GM23338 (cell line): ENCODE results near the gene PEDS1. TPM values are rescaled to one million over a fixed set of nuclear protein-coding genes. Genes with fewer than 3 reads are reported as not detected.

Source experiments
- ATAC-seq: fragments of 200-7000 bp; cut with Tn5 transposase; 3 replicates; pipeline ENCODE4 v1.9.1; 2020
- DNase-seq: peaks from one replicate; pipeline ENCODE4 v3.0.0-alpha.2; 2015; ENCODE audit warnings: low spot score
- H2AFZ ChIP-seq: fragments of 200-600 bp; sonication (generic); 2 replicates; pipeline ENCODE4 v1.8.0; 2016; ENCODE audit warnings: antibody characterized with exemption, mild to moderate bottlenecking, moderate library complexity
- H3F3A ChIP-seq: fragments of 200-600 bp; sonication (generic); replicated peaks from 2 replicates; pipeline ENCODE4 v1.8.0; 2017; ENCODE audit warnings: antibody characterized with exemption, mixed run types, low read depth
- H3K27ac ChIP-seq: fragments of 200-600 bp; sonication (generic); 2 replicates; pipeline ENCODE4 v1.6.1; 2016; ENCODE audit warnings: low read depth
- H3K27me3 ChIP-seq: fragments of 200-600 bp; sonication (generic); 2 replicates; pipeline ENCODE4 v1.8.0; 2016; ENCODE audit warnings: mild to moderate bottlenecking, mixed run types, moderate library complexity; ENCODE audit not compliant: insufficient read depth
- H3K36me3 ChIP-seq: fragments of 200-600 bp; sonication (generic); 2 replicates; pipeline ENCODE4 v1.8.0; 2016; ENCODE audit warnings: mild to moderate bottlenecking; ENCODE audit not compliant: insufficient read depth
- H3K4me1 ChIP-seq: fragments of 200-600 bp; sonication (generic); 2 replicates; pipeline ENCODE4 v1.8.0; 2016; ENCODE audit warnings: mild to moderate bottlenecking, moderate library complexity; ENCODE audit not compliant: insufficient read depth
- H3K4me2 ChIP-seq: fragments of 200-600 bp; sonication (generic); 2 replicates; pipeline ENCODE4 v1.7.1; 2017; ENCODE audit warnings: mixed run types
- H3K4me3 ChIP-seq: fragments of 200-600 bp; sonication (generic); 2 replicates; pipeline ENCODE4 v1.6.1; 2016; ENCODE audit warnings: mixed run types
- H3K79me2 ChIP-seq: fragments of 200-600 bp; sonication (generic); replicated peaks from 2 replicates; pipeline ENCODE4 v1.8.0; 2017; ENCODE audit warnings: mild to moderate bottlenecking; ENCODE audit not compliant: insufficient read depth
- H3K9me2 ChIP-seq: fragments of 200-600 bp; sonication (generic); 2 replicates; pipeline ENCODE4 v1.8.0; 2017; ENCODE audit not compliant: insufficient read depth
- H4K20me1 ChIP-seq: fragments of 200-600 bp; sonication (generic); replicated peaks from 2 replicates; pipeline ENCODE4 v1.8.0; 2017; ENCODE audit warnings: mild to moderate bottlenecking; ENCODE audit not compliant: insufficient read depth
- H3K27ac Mint-ChIP-seq: 2 replicates; pipeline ENCODE4 v1.8.0; 2020; ENCODE audit warnings: inconsistent platforms, mild to moderate bottlenecking, moderate library complexity, mixed read lengths
- H3K27me3 Mint-ChIP-seq: 3 replicates; pipeline ENCODE4 v1.8.0; 2022; ENCODE audit warnings: low read depth, mild to moderate bottlenecking, moderate library complexity, mixed read lengths, inconsistent platforms; ENCODE audit not compliant: insufficient read depth, poor library complexity
- H3K36me3 Mint-ChIP-seq: 3 replicates; pipeline ENCODE4 v1.8.0; 2021; ENCODE audit warnings: low read depth, mild to moderate bottlenecking, inconsistent platforms, moderate library complexity, mixed read lengths
- H3K4me1 Mint-ChIP-seq: 3 replicates; pipeline ENCODE4 v1.8.0; 2020; ENCODE audit warnings: mild to moderate bottlenecking, inconsistent platforms, mixed read lengths
- H3K4me3 Mint-ChIP-seq: 3 replicates; pipeline ENCODE4 v1.8.0; 2021; ENCODE audit warnings: moderate library complexity, mild to moderate bottlenecking, inconsistent platforms, mixed read lengths
- H3K9me3 Mint-ChIP-seq: 3 replicates; pipeline ENCODE4 v1.8.0; 2020; ENCODE audit warnings: moderate library complexity, mild to moderate bottlenecking, inconsistent platforms, mixed read lengths
- CREB1 ChIP-seq: fragments of 250-450 bp; sonication (Bioruptor Pico); IDR thresholded peaks from 2 replicates; pipeline ENCODE4 v1.5.0; 2020; ENCODE audit warnings: low read depth, mild to moderate bottlenecking, moderate library complexity
- CTCF ChIP-seq, 2 experiments: fragments of 200-600 bp in 1 of 2; sonication (generic) in 1 of 2; conservative IDR thresholded peaks; 2 replicates each; pipeline versions ENCODE4 v1.5.1 to v1.6.1; 2016 to 2017; ENCODE audit warnings: antibody characterized with exemption in 2 of 2, low read depth in 2 of 2, mild to moderate bottlenecking in 2 of 2, moderate library complexity in 1 of 2
- ETS1 ChIP-seq: IDR thresholded peaks from 2 replicates; pipeline ENCODE4 v1.6.1; 2016; ENCODE audit warnings: antibody characterized with exemption
- EZH2 ChIP-seq: fragments of 200-600 bp; sonication (generic); IDR thresholded peaks from one replicate; pipeline ENCODE4 v1.8.0; 2017; ENCODE audit warnings: antibody characterized with exemption, mild to moderate bottlenecking, low read depth; ENCODE audit not compliant: unreplicated experiment
- EZH2phosphoT487 ChIP-seq: fragments of 200-600 bp; sonication (generic); IDR thresholded peaks from one replicate; pipeline ENCODE4 v1.8.1; 2018; ENCODE audit warnings: antibody characterized with exemption; ENCODE audit not compliant: unreplicated experiment
- JUNB ChIP-seq: IDR thresholded peaks from one replicate; pipeline ENCODE4 v1.6.1; 2016; ENCODE audit warnings: antibody characterized with exemption; ENCODE audit not compliant: unreplicated experiment
- NANOG ChIP-seq: IDR thresholded peaks from 2 replicates; pipeline ENCODE4 v1.6.1; 2016; ENCODE audit warnings: antibody characterized with exemption, borderline replicate concordance
- POLR2AphosphoS5 ChIP-seq: IDR thresholded peaks from 2 replicates; pipeline ENCODE4 v1.6.1; 2016; ENCODE audit warnings: antibody characterized with exemption, low read depth
- REST ChIP-seq: IDR thresholded peaks from one replicate; pipeline ENCODE4 v1.6.1; 2018; ENCODE audit warnings: antibody characterized with exemption; ENCODE audit not compliant: unreplicated experiment
- STAT1 ChIP-seq: IDR thresholded peaks from one replicate; pipeline ENCODE4 v1.6.1; 2016; ENCODE audit warnings: antibody characterized with exemption; ENCODE audit not compliant: unreplicated experiment
- ZNF331 ChIP-seq: fragments of 250-450 bp; sonication (Bioruptor Pico); IDR thresholded peaks from 2 replicates; pipeline ENCODE4 v1.5.0; 2020; ENCODE audit warnings: low read depth, mild to moderate bottlenecking, moderate library complexity
- polyA plus RNA-seq: library from polyadenylated mRNA; unstranded; fragments of >200 nt; fragmentation: Nextera tagmentation; extraction: Ambion mirVana; gene quantifications from 2 replicates; pipeline ENCODE4 v1.2.1, GENCODE V29; 2016
- total RNA-seq: library from RNA; depleted of rRNA; stranded (reverse); fragments of >200 nt; shearing (Covaris generic); gene quantifications from 2 replicates; pipeline ENCODE4 v1.2.3, GENCODE V29; 2014

PEDS1 gene
- total and polyA plus RNA-seq, 2 experiments from 2014 or later, result 34.5 to 43.6 TPM

GRCh38 chr20:50141811-50142561 lies 11.5 kb downstream of the PEDS1 start:
- no peak for ATAC-seq
- no peak for DNase-seq
- TF ChIP-seq EZH2 (no peak), CTCF (conservative IDR thresholded peaks at IDR 0.05; ENCODE audit: low read depth in 2 of 2) (no peak), ETS1 (no peak), STAT1 (no peak), ZNF331 (CRISPR knock-in tag) (no peak)
- Histone ChIP-seq H3K4me3 (no peak overlapping the region), H3K36me3 (peaks cover 5% of the 10 kb centered on the region; the same call in 1 of the 2 replicates), H3K9me2 (no peaks in the 10 kb centered on the region), H3K27ac (no peak overlapping the region), H4K20me1 (peaks cover 13% of the 10 kb centered on the region), H3F3A (peaks cover 7% of the 10 kb centered on the region; the same call in 1 of the 2 replicates), H3K79me2 (peaks cover 24% of the 10 kb centered on the region), H3K4me1 (peaks cover 19% of the 10 kb centered on the region), H2AFZ (no peak overlapping the region), H3K4me2 (no peak overlapping the region), H3K27me3 (no peaks in the 10 kb centered on the region)
- Mint-ChIP-seq H3K27ac (peak overlapping the region; percentile 56; the same call in 1 of the 2 replicates), H3K9me3 (no peaks in the 10 kb centered on the region), H3K36me3 (peaks cover 40% of the 10 kb centered on the region), H3K4me3 (peak overlapping the region; percentile 28; the same call in 1 of the 3 replicates), H3K4me1 (peaks cover 51% of the 10 kb centered on the region), H3K27me3 (peaks cover 14% of the 10 kb centered on the region)

GRCh38 chr20:50141018-50141675 lies 12.4 kb downstream of the PEDS1 start:
- Histone ChIP-seq H3K27me3 (no peaks in the 10 kb centered on the region), H3K27ac (no peak overlapping the region), H3K4me2 (no peak overlapping the region), H2AFZ (no peak overlapping the region), H4K20me1 (peaks cover 12% of the 10 kb centered on the region; the same call in 1 of the 2 replicates), H3K4me1 (peaks cover 12% of the 10 kb centered on the region), H3K79me2 (peaks cover 17% of the 10 kb centered on the region), H3K4me3 (no peak overlapping the region), H3F3A (peaks cover 7% of the 10 kb centered on the region; the same call in 1 of the 2 replicates), H3K36me3 (peaks cover 5% of the 10 kb centered on the region; the same call in 1 of the 2 replicates), H3K9me2 (no peaks in the 10 kb centered on the region)
- ATAC-seq (no peak), DNase-seq (no peak)
- Mint-ChIP-seq H3K27me3 (peaks cover 11% of the 10 kb centered on the region), H3K4me1 (peaks cover 43% of the 10 kb centered on the region), H3K9me3 (no peaks in the 10 kb centered on the region), H3K4me3 (no peak overlapping the region), H3K36me3 (peaks cover 40% of the 10 kb centered on the region), H3K27ac (no peak overlapping the region)
- TF ChIP-seq NANOG, result no peak
- no peak for TF ChIP-seq STAT1
- no peak for TF ChIP-seq EZH2phosphoT487
- no peak for TF ChIP-seq CTCF (conservative IDR thresholded peaks at IDR 0.05; ENCODE audit: low read depth in 2 of 2)
- TF ChIP-seq CREB1, result no peak
- no peak for TF ChIP-seq EZH2
- TF ChIP-seq REST, result no peak
- no peak for TF ChIP-seq JUNB
- no peak for TF ChIP-seq ZNF331 (CRISPR knock-in tag)
- no peak for TF ChIP-seq POLR2AphosphoS5
